Right lobe of liver (tissue), 4 donors: ENCODE results near the gene MGAT4A.

Source experiments
- CTCF ChIP-seq, 4 donors: fragments of 200-600 bp in 3 of 4; fragments of 450-650 bp in 1 of 4; IDR thresholded peaks; one replicate each; pipeline versions ENCODE4 v1.5.1 to v1.8.0; 2016 to 2022; ENCODE audit warnings: antibody characterized with exemption in 4 of 4, mild to moderate bottlenecking in 2 of 4
- POLR2A ChIP-seq: fragments of 450-650 bp; IDR thresholded peaks from one replicate; pipeline ENCODE4 v1.6.1; 2017; ENCODE audit warnings: antibody characterized with exemption, mild to moderate bottlenecking
- donor health status: DM: no; HTN: no; CAD: no.
- donor health status: DM: no; HTN: no; CAD: no.
- donor health status: DM: no; HTN: yes; CAD: no.

DNA sequence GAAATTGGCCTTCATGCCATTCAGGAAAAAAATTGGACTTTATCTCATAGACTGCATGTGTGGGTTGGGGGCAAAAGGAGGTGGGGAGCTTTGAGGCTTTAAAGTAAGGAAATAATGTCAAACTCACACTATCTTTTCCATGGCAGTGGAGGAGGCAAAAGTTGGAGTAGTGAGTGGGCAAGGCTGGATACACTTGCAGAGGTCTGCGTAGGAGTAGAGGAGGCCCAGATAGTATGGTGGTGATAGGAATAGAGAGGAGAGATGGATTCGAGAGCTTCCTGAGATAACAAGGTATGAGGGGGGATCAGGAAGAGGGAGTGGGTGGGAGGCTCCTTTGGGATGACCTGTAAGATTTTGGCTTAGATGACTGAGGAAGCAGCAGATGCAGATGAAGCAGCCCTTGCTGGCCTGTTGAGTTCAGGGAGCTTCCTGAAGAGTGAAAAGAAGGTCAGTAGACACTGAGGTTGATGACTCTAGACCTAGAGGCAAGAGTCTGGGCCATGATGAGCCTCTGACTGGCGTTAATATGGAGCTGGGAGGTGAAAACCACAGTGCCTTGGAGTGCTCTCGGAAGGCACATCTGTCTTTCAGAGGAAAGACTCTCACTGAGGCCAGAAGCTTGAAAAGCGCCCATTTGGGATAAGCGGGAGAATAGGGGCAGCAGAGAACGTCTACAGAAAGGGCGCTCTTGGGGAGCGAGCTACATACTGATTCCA lies 116.8 kb downstream of the MGAT4A start:
- no peak for TF ChIP-seq CTCF (IDR thresholded peaks at IDR 0.05)
- no peak for TF ChIP-seq POLR2A
